OCI-LY1 (cell line): ENCODE results near the gene NAA35.

ENCODE experiments used
- H2AFZ ChIP-seq: fragments of 200-600 bp; sonication (generic), shearing (Covaris generic); 2 replicates; pipeline ENCODE4 v1.6.0; 2014; ENCODE audit warnings: antibody characterized with exemption, mild to moderate bottlenecking, low read length
- H3F3A ChIP-seq: fragments of 200-600 bp; sonication (generic), shearing (Covaris generic); 2 replicates; pipeline ENCODE4 v1.6.0; 2014; ENCODE audit warnings: mild to moderate bottlenecking, antibody characterized with exemption, low read length, moderate library complexity; ENCODE audit not compliant: insufficient read depth
- H3K27ac ChIP-seq: fragments of 200-600 bp; sonication (generic); 2 replicates; pipeline ENCODE4 v1.5.1; 2014; ENCODE audit warnings: low read length, mixed run types, mild to moderate bottlenecking, low read depth; ENCODE audit not compliant: poor library complexity, severe bottlenecking
- H3K27me3 ChIP-seq: fragments of 200-600 bp; sonication (generic); 2 replicates; pipeline ENCODE4 v1.6.0; 2014; ENCODE audit warnings: antibody characterized with exemption, mild to moderate bottlenecking, low read length, moderate library complexity; ENCODE audit not compliant: insufficient read depth
- H3K36me3 ChIP-seq: fragments of 200-600 bp; sonication (generic); 2 replicates; pipeline ENCODE4 v1.6.1; 2014; ENCODE audit warnings: mild to moderate bottlenecking, antibody characterized with exemption, low read length, moderate library complexity, mixed read lengths; ENCODE audit not compliant: insufficient read depth
- H3K4me1 ChIP-seq: fragments of 200-600 bp; sonication (generic); 2 replicates; pipeline ENCODE4 v1.5.1; 2014; ENCODE audit warnings: mild to moderate bottlenecking, low read length, moderate library complexity; ENCODE audit not compliant: insufficient read depth, severe bottlenecking
- H3K4me2 ChIP-seq: fragments of 200-600 bp; sonication (generic), shearing (Covaris generic); 2 replicates; pipeline ENCODE4 v1.6.1; 2014; ENCODE audit warnings: low read length
- H3K4me3 ChIP-seq: fragments of 200-600 bp; sonication (generic); 2 replicates; pipeline ENCODE4 v1.5.1; 2014; ENCODE audit warnings: low read length, low read depth, mild to moderate bottlenecking, mixed read lengths; ENCODE audit not compliant: poor library complexity, severe bottlenecking
- H3K79me2 ChIP-seq: fragments of 200-600 bp; shearing (Covaris generic); 2 replicates; pipeline ENCODE4 v1.6.1; 2016; ENCODE audit warnings: mixed run types, low read length, mixed read lengths; ENCODE audit not compliant: insufficient read depth
- H3K9ac ChIP-seq: fragments of 200-600 bp; sonication (generic), shearing (Covaris generic); 2 replicates; pipeline ENCODE4 v1.6.1; 2014; ENCODE audit warnings: mild to moderate bottlenecking, low read length, mixed read lengths
- H3K9me2 ChIP-seq: fragments of 200-600 bp; sonication (generic), shearing (Covaris generic); 2 replicates; pipeline ENCODE4 v1.6.1; 2014; ENCODE audit warnings: low read depth, mild to moderate bottlenecking, low read length, mixed read lengths
- H3K9me3 ChIP-seq: fragments of 200-600 bp; shearing (Covaris generic); 2 replicates; pipeline ENCODE4 v1.6.1; 2014; ENCODE audit warnings: low read length, mixed read lengths
- H4K20me1 ChIP-seq: fragments of 200-600 bp; sonication (generic), shearing (Covaris generic); 2 replicates; pipeline ENCODE4 v1.6.0; 2016; ENCODE audit warnings: mild to moderate bottlenecking, low read length; ENCODE audit not compliant: insufficient read depth
- CTCF ChIP-seq: fragments of 200-600 bp; sonication (generic), shearing (Covaris generic); IDR thresholded peaks from 2 replicates; pipeline ENCODE4 v1.5.1; 2017; ENCODE audit warnings: mild to moderate bottlenecking, antibody characterized with exemption, low read length, moderate library complexity, mixed read lengths
- EZH2 ChIP-seq: fragments of 200-600 bp; sonication (generic), shearing (Covaris generic); IDR thresholded peaks from 2 replicates; pipeline ENCODE4 v1.8.0; 2017; ENCODE audit warnings: borderline replicate concordance, mixed run types, mild to moderate bottlenecking, antibody characterized with exemption, low read length, moderate library complexity, mixed read lengths

Gene NAA35

GRCh38 chr9:86021166-86021565 lies 80.2 kb downstream of the NAA35 start:
- H3K9ac ChIP-seq = no peak overlapping the region
- H3K36me3 ChIP-seq = peaks cover 23% of the 10 kb centered on the region; the same call in 1 of the 2 replicates
- H3F3A ChIP-seq = no peaks in the 10 kb centered on the region
- TF ChIP-seq CTCF (no peak), EZH2 (no peak)
- H4K20me1 ChIP-seq = no peaks in the 10 kb centered on the region
- H3K79me2 ChIP-seq = no peaks in the 10 kb centered on the region
- H3K27me3 ChIP-seq = no peaks in the 10 kb centered on the region
- no peak overlapping the region for H3K4me3 ChIP-seq
- H3K27ac ChIP-seq = no peak overlapping the region
- H3K4me2 ChIP-seq = no peak overlapping the region
- no peaks in the 10 kb centered on the region for H3K9me2 ChIP-seq
- H2AFZ ChIP-seq = no peak overlapping the region
- H3K9me3 ChIP-seq = no peaks in the 10 kb centered on the region
- H3K4me1 ChIP-seq = no peaks in the 10 kb centered on the region

- Histone ChIP-seq H3K9ac (no peak overlapping the region), H3K9me3 (no peaks in the 10 kb centered on the region), H3F3A (no peaks in the 10 kb centered on the region), H3K4me3 (no peak overlapping the region), H3K27ac (no peak overlapping the region), H2AFZ (no peak overlapping the region), H3K79me2 (no peaks in the 10 kb centered on the region), H3K27me3 (no peaks in the 10 kb centered on the region), H3K4me2 (no peak overlapping the region), H4K20me1 (no peaks in the 10 kb centered on the region), H3K36me3 (peaks cover 14% of the 10 kb centered on the region; the same call in 1 of the 2 replicates), H3K9me2 (no peaks in the 10 kb centered on the region), H3K4me1 (no peaks in the 10 kb centered on the region)
- TF ChIP-seq CTCF (no peak), EZH2 (no peak)
Measured at GRCh38 chr9:86022687-86023266, 81.8 kb downstream of the NAA35 start.

- no peaks in the 10 kb centered on the region for H3K9me3 ChIP-seq
- H2AFZ ChIP-seq = no peak overlapping the region
- H3K9me2 ChIP-seq = no peaks in the 10 kb centered on the region
- no peaks in the 10 kb centered on the region for H3F3A ChIP-seq
- H3K27ac ChIP-seq = no peak overlapping the region
- no peak for TF ChIP-seq CTCF
- TF ChIP-seq EZH2 = no peak
- H3K4me2 ChIP-seq = no peak overlapping the region
- H3K36me3 ChIP-seq = no peaks in the 10 kb centered on the region; the same call in 1 of the 2 replicates
- no peak overlapping the region for H3K9ac ChIP-seq
- no peaks in the 10 kb centered on the region for H4K20me1 ChIP-seq
- H3K27me3 ChIP-seq = no peaks in the 10 kb centered on the region
- no peaks in the 10 kb centered on the region for H3K79me2 ChIP-seq
- H3K4me1 ChIP-seq = no peaks in the 10 kb centered on the region
- H3K4me3 ChIP-seq = no peak overlapping the region
Measured at GRCh38 chr9:86027767-86028166, 86.8 kb downstream of the NAA35 start.
